22Rv1 (cell line): Measurements from ENCODE around the gene TMEM87B.

Source experiments
- H3K27ac ChIP-seq: fragments of 450-650 bp; 2 replicates; pipeline ENCODE4 v1.5.1; 2017
- CTCF ChIP-seq: fragments of 450-650 bp; IDR thresholded peaks from 2 replicates; pipeline ENCODE4 v1.5.1; 2017; ENCODE audit warnings: mild to moderate bottlenecking
- ZFX ChIP-seq: fragments of 450-650 bp; IDR thresholded peaks from 2 replicates; pipeline ENCODE4 v1.6.1; 2017; ENCODE audit warnings: antibody characterized with exemption, borderline replicate concordance

The TMEM87B gene

GRCh38 chr2:112140205-112140802 lies 85.2 kb downstream of the TMEM87B start:
- no peak for TF ChIP-seq CTCF
- TF ChIP-seq ZFX = no peak
- H3K27ac ChIP-seq = no peak overlapping the region

GRCh38 chr2:112140899-112141625 lies 86.0 kb downstream of the TMEM87B start:
- no peak for TF ChIP-seq ZFX
- TF ChIP-seq CTCF = no peak
- H3K27ac ChIP-seq = no peak overlapping the region

GRCh38 chr2:112141626-112142007 lies 86.5 kb downstream of the TMEM87B start:
- TF ChIP-seq ZFX = no peak
- TF ChIP-seq CTCF = no peak
- H3K27ac ChIP-seq = no peak overlapping the region

- TF ChIP-seq CTCF = no peak
- no peak for TF ChIP-seq ZFX
- H3K27ac ChIP-seq = no peak overlapping the region
These were observed 87.5 kb downstream of the TMEM87B start for GRCh38 chr2:112142525-112143078.

- TF ChIP-seq ZFX (no peak), CTCF (no peak)
- no peak overlapping the region for H3K27ac ChIP-seq
These were observed 88.1 kb downstream of the TMEM87B start for GRCh38 chr2:112143150-112143549.

- TF ChIP-seq ZFX = no peak
- TF ChIP-seq CTCF = no peak
- no peak overlapping the region for H3K27ac ChIP-seq
These were observed 89.9 kb downstream of the TMEM87B start for GRCh38 chr2:112144966-112145365.
